Calu3 (cell line): ENCODE measurements around the gene MYH14. TPM values are rescaled to one million over a fixed set of nuclear protein-coding genes. Genes with fewer than 3 reads are reported as not detected.

Experiments
- BruUV-seq: library from RNA; stranded (reverse); fragments of 400-500 nt; replicated peaks from 2 replicates; lab custom pipeline; 2021; lab: Mats Ljungman, UMichigan
- CTCF ChIA-PET: fragments of 300-600 bp; sonication (Branson Sonifier 250); formaldehyde crosslinking; loops from one replicate; lab custom pipeline; 2022; ENCODE audit warnings: antibody characterized with exemption; lab: Charles Lee
- DNase-seq: peaks from one replicate; pipeline ENCODE4 v3.0.0; 2022
- H3K27ac Mint-ChIP-seq: one replicate; pipeline ENCODE4 v1.8.0; 2022; ENCODE audit warnings: mixed read lengths; ENCODE audit not compliant: unreplicated experiment
- H3K27me3 Mint-ChIP-seq: one replicate; pipeline ENCODE4 v1.8.0; 2022; ENCODE audit warnings: mixed read lengths; ENCODE audit not compliant: unreplicated experiment
- H3K36me3 Mint-ChIP-seq: one replicate; pipeline ENCODE4 v1.8.0; 2022; ENCODE audit warnings: mild to moderate bottlenecking, moderate library complexity, mixed read lengths; ENCODE audit not compliant: insufficient read depth, unreplicated experiment
- H3K4me1 Mint-ChIP-seq: one replicate; pipeline ENCODE4 v1.8.0; 2022; ENCODE audit warnings: mild to moderate bottlenecking, low read depth, mixed read lengths; ENCODE audit not compliant: unreplicated experiment
- H3K4me3 Mint-ChIP-seq: one replicate; pipeline ENCODE4 v1.8.0; 2022; ENCODE audit warnings: mild to moderate bottlenecking, low read depth, moderate library complexity, mixed read lengths; ENCODE audit not compliant: unreplicated experiment
- H3K9me3 Mint-ChIP-seq: one replicate; pipeline ENCODE4 v1.8.0; 2022; ENCODE audit warnings: low read depth, mixed read lengths; ENCODE audit not compliant: unreplicated experiment
- intact Hi-C: fragments of 100-400 bp; cut with micrococcal nuclease; formaldehyde crosslinking; loops from one replicate; pipeline ENCODE4 v1.10.0; 2022; ENCODE audit not compliant: unreplicated experiment
- total RNA-seq: library from RNA; stranded (reverse); gene quantifications from 2 replicates; pipeline ENCODE4 v1.2.3, GENCODE V29; 2022
- TF ChIP-seq, protein P1 (sequence below): fragments of 200-600 bp; IDR thresholded peaks from one replicate; pipeline ENCODE4 v1.8.0; 2022; ENCODE audit warnings: antibody characterized with exemption; ENCODE audit not compliant: unreplicated experiment

The MYH14 gene
- total RNA-seq, 1 experiment from 2014 or later, result 255 TPM

- H3K27ac Mint-ChIP-seq, result no peak overlapping the region
- no TSS peak for BruUV-seq
- intact Hi-C loops, result no loop called here
- no peak overlapping the region for H3K4me3 Mint-ChIP-seq
- TF ChIP-seq, protein P1, sequence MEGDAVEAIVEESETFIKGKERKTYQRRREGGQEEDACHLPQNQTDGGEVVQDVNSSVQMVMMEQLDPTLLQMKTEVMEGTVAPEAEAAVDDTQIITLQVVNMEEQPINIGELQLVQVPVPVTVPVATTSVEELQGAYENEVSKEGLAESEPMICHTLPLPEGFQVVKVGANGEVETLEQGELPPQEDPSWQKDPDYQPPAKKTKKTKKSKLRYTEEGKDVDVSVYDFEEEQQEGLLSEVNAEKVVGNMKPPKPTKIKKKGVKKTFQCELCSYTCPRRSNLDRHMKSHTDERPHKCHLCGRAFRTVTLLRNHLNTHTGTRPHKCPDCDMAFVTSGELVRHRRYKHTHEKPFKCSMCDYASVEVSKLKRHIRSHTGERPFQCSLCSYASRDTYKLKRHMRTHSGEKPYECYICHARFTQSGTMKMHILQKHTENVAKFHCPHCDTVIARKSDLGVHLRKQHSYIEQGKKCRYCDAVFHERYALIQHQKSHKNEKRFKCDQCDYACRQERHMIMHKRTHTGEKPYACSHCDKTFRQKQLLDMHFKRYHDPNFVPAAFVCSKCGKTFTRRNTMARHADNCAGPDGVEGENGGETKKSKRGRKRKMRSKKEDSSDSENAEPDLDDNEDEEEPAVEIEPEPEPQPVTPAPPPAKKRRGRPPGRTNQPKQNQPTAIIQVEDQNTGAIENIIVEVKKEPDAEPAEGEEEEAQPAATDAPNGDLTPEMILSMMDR, result no peak
- no peaks in the 10 kb centered on the region for H3K9me3 Mint-ChIP-seq
- CTCF ChIA-PET, result no interaction called here
- H3K4me1 Mint-ChIP-seq, result no peaks in the 10 kb centered on the region
- no peak for DNase-seq
- H3K36me3 Mint-ChIP-seq, result peaks cover 59% of the 10 kb centered on the region
- H3K27me3 Mint-ChIP-seq, result no peaks in the 10 kb centered on the region
Measured at GRCh38 chr19:50242581-50242980, 39.2 kb downstream of the MYH14 start.

DNA sequence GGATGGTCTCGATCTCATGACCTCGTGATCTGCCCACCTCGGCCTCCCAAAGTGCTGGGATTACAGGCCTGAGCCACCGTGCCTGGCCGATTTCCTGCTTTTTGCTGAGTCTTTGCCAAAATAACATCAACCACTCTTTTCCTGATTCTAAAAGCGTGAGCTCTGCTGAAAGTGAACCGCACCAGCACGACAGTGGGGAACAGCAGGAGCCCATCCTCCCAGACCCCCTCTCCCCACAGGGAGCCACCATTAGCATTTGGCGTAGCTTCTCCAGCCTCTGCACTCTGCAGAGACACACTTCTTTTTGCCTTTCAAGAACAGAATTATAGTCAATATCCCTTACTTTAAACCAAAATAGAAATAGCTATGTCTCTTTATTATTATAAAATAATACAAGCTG lies 41.3 kb downstream of the MYH14 start:
- no TSS peak for BruUV-seq
- no peak overlapping the region for H3K4me3 Mint-ChIP-seq
- no peak overlapping the region for H3K27ac Mint-ChIP-seq
- no peaks in the 10 kb centered on the region for H3K4me1 Mint-ChIP-seq
- no peaks in the 10 kb centered on the region for H3K9me3 Mint-ChIP-seq
- no peak for DNase-seq
- TF ChIP-seq, protein P1, result no peak
- H3K27me3 Mint-ChIP-seq, result no peaks in the 10 kb centered on the region
- CTCF ChIA-PET, result no interaction called here
- intact Hi-C loops, result no loop called here
- H3K36me3 Mint-ChIP-seq, result peaks cover 66% of the 10 kb centered on the region

- Mint-ChIP-seq H3K4me1 (no peaks in the 10 kb centered on the region), H3K27ac (no peak overlapping the region), H3K27me3 (no peaks in the 10 kb centered on the region), H3K36me3 (peaks cover 71% of the 10 kb centered on the region), H3K9me3 (peaks cover 3% of the 10 kb centered on the region), H3K4me3 (no peak overlapping the region)
- intact Hi-C loops, result no loop called here
- BruUV-seq, result no TSS peak
- no peak for DNase-seq
- TF ChIP-seq, protein P1, result no peak
- CTCF ChIA-PET, result no interaction called here
Measured at GRCh38 chr19:50248413-50248812, 45.0 kb downstream of the MYH14 start.

- Mint-ChIP-seq H3K4me3 (no peak overlapping the region), H3K9me3 (peaks cover 3% of the 10 kb centered on the region), H3K27me3 (no peaks in the 10 kb centered on the region), H3K36me3 (peaks cover 71% of the 10 kb centered on the region), H3K27ac (no peak overlapping the region), H3K4me1 (no peaks in the 10 kb centered on the region)
- no peak for DNase-seq
- TF ChIP-seq, protein P1, result no peak
- intact Hi-C loops, result no loop called here
- CTCF ChIA-PET, result no interaction called here
- no TSS peak for BruUV-seq
Measured at GRCh38 chr19:50248826-50249225, 45.4 kb downstream of the MYH14 start.
